Skeletal muscle cell (primary cell): ENCODE results near the gene TOLLIP.

ENCODE experiments used
- DNase-seq: peaks from one replicate; pipeline ENCODE4 v3.0.0-alpha.2; 2010; ENCODE audit warnings: low read depth
- H3K4me3 ChIP-seq: 2 replicates; pipeline ENCODE4 v1.5.1; 2011; ENCODE audit warnings: low read depth, mild to moderate bottlenecking, control low read depth, low read length, moderate library complexity

TOLLIP gene

DNA sequence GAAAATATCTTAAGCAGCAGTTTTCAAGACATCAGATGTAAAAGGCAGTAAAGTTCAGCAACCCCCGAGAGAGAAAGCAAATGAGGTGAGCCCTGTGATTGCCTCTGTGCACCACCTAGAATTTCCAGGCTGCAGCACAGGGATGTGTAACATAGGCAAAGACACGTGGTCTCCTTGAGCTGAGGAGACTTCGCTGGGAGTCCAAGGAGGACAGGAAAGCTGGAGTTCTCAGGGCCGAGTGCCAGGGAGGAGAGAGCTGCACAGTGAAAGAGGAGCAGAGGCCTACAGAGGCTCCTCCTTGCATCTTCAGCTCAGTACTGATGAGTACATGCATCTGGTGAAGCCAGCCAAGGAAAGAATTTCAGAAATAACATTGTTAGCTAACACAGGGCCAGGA is 17.6 kb upstream of the TOLLIP start:
- H3K4me3 ChIP-seq: no peak overlapping the region

DNA sequence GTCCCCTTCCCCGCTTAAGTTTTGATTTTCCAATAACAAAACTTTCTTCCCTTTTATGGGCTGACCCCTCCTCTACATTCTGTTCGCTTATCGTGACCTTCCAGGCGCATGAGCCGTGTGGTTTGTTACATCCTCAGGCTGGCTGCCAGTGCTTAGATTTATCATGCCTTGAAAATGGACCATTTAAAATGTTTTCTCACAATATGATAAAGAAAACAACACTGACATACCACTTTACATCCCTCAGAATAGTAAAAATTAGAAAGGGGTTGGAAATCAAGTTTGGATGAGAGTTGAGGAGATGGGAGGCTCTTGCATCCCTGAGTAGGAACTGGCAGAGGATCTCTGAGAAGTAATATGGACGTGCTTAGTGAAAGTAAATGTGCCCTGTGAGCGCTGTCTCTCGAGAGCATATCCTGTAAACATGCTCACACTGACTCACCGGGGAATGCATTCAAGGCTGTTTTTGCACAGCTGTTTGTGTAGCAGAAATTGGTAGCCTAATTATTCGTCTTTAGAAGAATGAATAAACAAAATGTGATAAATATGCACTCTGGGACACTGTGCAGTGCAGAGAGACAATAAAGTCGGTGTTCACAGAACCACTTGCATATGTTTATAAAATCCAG is 17.1 kb upstream of the TOLLIP start:
- no peak overlapping the region for H3K4me3 ChIP-seq
- no peak for DNase-seq

More for the DNA sequence above, 17.6 kb upstream of the TOLLIP start:
- DNase-seq: no peak

DNA sequence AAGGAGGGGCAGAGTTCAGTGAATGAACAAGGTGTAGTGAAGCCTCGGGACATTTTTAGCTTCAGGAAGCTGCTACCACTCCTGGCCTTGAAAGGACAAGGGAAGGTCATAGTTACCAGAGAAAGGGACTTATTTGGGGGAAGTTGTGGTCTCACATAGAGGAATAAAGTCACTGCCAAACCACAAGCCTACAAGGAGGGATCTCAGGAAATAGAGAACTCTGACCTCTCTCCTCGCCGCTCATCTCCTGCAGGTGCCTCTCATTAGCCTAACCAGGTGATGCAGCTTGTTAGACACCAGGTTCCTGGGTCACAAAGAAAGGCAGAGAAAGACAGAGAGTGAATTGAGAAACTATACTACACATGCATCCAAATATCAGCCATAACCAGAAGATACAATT is 14.3 kb upstream of the TOLLIP start:
- no peak overlapping the region for H3K4me3 ChIP-seq

DNA sequence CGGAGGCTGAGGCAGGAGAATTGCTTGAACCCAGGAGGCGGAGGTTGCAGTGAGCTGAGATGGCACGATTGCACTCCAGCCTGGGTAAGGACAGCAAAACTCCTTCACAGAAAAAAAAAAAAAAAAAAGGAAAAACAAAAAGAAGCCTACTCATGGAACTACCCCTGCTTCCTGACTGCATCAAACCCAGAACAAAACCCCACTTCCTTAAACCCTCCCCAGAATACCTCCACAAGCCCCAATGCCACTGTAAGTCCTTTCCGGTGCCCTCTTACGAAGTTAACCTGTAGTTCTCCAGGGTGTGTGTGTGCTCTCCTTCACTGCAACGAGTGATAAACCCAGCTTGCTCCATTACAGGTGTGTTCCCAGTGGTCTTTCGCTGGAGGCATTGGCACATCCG is 8.6 kb upstream of the TOLLIP start:
- no peak for DNase-seq
- H3K4me3 ChIP-seq: no peak overlapping the region

More for the DNA sequence above, 14.3 kb upstream of the TOLLIP start:
- DNase-seq: no peak

DNA sequence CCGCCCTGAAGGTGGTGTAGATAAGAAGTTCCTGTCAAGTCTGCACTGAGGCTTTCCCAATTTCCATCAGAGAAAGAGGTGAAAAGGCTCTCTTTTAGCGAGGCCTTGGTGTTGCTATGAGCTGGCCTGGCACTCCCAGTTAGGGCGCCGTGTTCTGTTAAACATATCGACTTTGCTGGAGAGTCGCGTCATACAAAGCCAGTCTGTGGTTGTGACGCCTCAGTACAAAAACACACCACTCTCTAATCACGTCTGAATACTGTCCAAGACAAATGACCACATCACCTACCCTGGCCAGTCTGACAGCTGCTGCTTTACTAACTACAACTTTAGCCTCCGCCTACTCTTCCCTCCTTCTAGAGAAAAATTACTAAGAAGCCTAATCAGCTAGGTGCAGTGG is 8.0 kb upstream of the TOLLIP start:
- no peak for DNase-seq
- no peak overlapping the region for H3K4me3 ChIP-seq

DNA sequence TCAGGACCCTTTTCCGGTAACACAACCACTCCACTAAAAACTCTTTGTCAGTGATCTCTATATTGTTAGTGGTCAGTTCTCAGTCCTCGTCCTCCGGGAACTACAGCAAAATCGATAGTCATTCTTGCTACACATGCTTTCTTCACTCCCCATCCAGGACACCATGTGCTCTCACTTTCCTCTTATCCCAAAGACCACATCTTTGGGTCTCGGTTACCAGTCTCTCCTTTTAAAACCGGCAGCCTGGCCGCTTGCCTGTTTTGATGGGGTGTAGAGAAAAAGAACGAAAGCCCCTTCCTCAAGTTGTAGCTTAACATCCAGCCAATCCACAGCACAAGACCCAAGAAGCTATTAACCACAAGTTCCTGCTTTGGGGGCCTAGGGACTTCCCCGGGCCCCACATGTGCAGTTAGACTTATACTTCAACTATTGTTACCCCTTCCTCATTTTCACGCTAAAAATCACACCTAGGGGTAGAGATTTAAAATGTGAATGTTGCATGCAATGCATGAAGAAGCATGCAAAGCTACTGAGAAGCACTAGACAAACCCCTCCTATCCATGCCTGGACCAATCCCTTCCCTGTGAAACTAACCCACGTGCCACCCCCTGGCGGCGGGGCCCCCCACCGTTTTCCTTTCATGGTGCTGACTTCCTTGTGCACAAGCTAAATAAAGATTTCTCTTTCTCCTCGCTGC is 1.5 kb upstream of the TOLLIP start:
- no peak for DNase-seq

DNA sequence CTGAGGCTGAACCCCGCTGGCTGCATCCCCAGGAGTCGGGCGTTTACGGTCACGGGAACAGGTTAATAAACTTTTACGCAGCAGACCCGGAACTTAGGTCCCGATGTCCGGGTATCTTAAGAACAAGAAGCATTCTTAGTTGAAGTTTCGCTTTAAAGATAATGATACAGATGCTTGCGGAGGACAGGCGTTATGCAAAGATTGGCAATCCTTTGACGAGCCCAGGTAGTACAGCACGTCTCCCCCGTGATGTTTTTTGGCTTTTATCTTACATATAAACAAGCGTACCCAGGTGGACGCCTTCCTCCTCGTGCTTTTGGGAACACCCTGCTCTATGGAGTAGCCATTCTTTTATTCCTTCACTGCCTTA is 871 bp upstream of the TOLLIP start:
- peak overlapping the region; percentile 78 for H3K4me3 ChIP-seq
- DNase-seq: no peak

More for the DNA sequence above, 1.5 kb upstream of the TOLLIP start:
- no peak overlapping the region for H3K4me3 ChIP-seq

DNA sequence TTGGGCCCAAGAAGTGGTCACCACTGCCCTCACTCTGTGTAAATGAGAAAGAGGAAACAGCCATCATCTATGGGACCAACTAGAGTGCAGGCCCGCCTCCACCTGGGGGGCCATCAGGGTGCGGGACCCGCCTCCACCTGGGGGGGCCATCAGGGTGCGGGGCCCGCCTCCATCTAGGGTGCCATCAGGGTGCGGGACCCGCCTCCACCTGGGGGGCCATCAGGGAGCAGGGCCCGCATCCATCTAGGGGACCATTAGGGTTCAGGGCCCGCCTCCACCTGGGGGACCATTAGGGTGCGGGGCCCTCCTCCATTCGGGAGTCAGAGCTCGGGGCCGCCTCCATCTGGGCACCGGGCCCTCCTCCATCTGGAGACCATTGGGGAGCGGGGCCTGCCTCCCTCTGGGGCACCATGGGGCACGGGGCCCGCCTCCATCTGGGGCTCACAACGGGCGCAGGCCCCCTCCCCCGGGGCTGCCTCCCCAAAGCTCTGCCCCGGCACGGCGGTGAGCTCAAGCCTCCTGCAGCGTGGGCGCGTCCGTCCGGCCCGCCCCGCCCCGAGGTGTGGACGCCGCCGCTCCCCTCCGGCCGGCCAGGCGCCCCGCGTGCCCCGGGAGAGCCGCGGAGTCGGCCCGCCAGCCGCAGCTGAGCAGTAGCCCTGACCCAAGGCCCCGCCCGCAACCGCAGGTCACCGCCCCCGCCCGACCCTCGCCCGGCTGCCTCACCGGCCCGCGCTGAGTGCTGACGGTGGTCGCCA is 512 bp downstream of the TOLLIP start:
- no peak for DNase-seq
- H3K4me3 ChIP-seq: peak overlapping the region; percentile 78

DNA sequence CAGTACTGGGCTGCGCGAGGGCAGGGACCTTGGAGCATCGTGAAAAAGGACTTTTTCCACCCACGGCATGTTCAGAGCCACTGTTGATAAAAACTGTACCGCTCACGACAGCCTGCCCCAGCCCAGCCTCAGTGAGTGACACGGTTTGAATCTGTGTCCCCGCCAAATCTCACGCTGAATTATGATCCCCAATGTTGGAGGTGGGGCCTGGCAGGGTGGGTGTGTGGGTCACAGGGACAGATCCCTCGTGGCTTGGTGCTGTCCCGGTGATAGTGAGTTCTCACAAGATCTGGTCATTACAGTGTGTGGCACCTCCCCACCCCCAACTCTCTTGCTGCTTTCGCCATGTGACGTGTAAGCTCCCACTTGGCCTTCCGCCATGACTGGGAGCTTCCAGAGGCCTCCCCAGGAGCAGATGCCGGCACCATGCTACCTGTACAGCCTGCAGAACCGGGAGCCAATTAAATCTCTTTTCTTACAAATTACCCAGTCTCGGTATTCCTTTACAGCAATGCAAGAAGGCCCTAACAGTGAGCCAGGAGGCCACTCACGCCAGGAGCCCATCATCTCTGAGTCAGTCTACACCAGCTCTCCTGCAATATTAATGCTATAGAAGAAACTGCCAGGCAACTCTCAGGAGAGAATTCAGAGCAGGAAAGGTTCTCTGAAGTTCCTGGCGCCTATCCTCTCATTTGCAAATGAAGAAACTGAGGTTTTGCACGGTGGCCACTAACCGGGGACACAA is 1.3 kb downstream of the TOLLIP start:
- peak overlapping the region; percentile 78 for H3K4me3 ChIP-seq
- no peak for DNase-seq

DNA sequence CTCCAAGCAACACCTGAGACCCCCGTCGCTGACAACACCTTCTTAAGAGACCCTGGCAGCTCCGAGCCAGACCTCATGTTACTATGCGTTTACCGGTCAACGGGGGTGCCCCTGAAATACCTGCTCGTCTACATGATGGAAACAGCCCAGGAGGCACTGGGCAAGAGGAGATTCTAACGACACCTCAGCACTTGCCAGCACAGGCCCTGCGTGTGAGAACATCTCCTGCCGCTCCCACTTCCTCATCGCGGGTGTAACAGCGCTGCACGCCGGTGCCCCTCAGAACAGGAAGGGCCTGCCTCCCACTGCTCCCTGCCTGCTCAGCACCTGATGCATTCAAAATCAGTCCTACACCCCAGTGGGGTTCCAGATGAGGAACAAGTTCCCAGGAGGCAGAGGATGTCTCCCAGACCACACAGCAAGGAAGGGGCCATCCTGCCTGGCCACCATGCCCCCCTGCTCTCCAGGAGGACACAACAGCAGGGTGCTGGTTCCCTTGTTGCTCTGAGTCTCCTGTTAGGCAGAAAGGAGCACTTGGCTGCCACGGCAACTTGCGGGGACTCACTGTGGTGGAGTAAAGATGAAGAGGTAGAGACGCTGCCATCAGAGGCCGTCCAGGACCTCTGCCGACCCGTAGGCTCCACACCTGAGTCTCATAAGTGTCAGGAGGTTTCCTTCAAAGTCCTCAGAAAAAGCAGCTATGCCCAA is 2.1 kb downstream of the TOLLIP start:
- no peak overlapping the region for H3K4me3 ChIP-seq
- DNase-seq: no peak

DNA sequence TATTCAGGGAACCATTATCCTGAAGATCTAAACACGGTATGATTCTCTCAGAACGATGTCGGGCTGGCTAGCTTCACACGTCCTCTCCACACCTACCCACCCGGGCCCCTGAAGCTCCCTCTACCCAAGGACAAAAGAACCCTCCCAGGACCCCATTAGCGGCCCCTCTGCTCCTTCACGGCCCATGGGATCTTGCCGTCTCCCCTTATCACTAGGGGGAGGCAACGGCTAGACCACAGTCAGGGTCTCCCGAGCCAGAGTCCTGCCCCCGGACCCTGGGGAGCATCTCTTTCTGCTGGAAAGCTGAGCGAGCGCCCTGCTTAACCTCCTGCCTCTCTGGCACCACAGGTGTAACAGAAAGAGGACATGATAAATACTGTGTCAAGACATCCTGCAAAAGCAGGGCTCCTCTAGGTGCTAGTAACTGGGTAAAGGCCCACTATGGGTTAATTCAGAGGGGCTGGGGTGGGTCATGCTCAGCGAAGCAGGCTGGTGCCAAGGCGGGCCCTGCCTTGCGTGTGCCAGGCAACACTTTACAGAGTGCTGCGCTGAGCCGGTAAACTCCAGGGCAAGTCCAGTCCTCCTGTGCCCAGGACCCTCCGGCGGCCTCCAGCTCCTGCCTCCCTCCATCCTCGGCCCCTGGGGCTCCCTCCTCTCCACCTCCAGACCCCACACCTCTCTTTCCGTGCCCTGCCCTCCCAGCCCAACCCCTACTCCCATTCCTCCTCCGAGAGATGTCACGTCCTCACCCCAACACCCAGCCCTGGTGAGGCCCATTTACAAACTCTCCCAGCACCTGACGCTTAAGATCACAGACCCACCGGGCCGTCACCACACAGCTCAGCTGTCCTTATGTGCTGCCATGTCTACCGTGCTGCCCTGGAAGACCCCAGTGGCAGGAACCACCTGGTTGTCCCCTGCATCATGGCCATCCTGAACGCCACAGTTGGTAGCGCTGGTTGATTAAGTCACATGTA is 3.0 kb downstream of the TOLLIP start:
- DNase-seq: no peak
- no peak overlapping the region for H3K4me3 ChIP-seq

DNA sequence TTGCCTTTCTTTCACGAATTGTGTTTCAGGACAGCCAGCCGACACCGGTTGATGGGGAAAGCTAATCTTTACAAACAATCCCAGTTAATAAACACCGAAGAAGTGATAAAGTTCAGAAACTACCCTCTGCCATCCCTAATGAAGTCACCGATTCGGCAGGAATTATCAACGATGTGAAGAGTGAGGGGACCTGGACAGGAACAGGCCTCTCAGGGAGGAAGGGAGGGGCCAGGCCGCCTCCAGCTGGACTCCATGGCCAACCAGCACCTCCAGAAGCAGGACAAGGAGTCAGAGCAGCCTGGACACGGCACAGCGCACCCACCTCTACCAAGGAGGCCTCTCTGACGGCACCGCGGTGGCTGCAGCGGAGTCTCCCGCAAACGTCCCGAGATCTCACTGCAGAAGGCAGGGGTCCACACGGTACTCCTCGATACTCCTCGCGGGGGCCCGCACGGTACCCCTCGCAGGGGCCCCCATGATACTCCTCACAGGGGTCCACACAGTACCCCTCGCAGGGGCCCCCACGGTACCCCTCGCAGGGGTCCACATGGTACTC is 3.9 kb downstream of the TOLLIP start:
- no peak for DNase-seq
- no peak overlapping the region for H3K4me3 ChIP-seq

DNA sequence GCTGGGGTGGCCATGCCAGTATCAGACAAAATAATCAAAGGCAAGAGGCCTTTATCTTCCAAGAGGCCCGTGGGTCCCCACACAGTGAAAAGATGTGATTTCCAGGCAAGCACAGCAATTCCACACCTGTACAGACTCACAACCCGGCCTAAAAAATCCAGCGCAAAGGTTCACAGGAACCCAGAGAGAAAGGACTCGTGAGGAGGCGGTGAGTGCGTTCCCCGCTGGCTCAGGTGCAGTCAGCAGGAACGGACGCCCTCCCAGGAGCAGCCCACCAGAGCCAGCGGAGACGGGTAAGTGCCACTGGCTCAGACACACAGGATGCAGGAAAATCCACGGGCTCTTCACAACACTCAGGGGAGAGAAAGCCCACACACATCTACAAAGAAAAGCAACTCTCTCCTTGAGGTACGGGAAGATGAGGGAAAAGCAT is 4.4 kb downstream of the TOLLIP start:
- no peak for DNase-seq
- no peak overlapping the region for H3K4me3 ChIP-seq

DNA sequence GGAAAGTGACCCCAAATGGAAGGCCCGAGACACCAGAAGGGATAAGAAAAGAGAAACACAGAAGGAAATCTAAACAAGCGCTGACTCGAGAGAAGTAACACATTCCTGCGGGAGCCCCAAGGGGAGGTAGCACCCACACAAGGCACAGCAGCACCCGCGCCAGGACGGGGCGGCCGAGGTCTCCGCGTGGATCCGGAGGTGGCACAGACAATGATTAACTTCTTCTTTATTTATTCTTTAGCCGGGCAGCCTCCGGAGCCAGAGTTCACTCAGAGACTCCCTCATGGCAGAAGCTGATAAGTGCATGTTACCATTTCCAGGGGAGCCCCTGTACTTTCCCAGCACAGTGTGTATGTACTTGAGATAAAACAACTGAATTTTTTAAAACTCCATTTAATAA is 5.1 kb downstream of the TOLLIP start:
- no peak for DNase-seq
- H3K4me3 ChIP-seq: no peak overlapping the region

DNA sequence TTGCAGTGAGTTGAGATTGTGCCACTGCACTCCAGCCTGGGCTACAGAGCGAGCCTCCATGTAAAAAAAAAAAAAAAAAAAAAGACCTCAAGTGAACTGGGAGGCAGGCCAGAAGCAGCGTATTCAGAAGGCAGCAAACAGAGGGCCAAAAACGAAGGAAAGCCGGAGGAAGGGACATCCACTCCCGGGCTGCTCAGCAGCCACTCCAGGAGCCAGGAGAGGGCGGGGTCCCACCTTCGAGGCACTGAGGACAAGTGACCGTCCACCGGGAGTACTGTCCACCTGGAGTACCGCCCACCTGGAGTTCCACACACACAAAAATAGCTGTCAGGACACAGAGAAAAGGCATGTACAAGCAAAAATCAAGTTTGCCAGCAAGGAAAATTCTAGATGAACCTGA is 5.5 kb downstream of the TOLLIP start:
- no peak for DNase-seq

DNA sequence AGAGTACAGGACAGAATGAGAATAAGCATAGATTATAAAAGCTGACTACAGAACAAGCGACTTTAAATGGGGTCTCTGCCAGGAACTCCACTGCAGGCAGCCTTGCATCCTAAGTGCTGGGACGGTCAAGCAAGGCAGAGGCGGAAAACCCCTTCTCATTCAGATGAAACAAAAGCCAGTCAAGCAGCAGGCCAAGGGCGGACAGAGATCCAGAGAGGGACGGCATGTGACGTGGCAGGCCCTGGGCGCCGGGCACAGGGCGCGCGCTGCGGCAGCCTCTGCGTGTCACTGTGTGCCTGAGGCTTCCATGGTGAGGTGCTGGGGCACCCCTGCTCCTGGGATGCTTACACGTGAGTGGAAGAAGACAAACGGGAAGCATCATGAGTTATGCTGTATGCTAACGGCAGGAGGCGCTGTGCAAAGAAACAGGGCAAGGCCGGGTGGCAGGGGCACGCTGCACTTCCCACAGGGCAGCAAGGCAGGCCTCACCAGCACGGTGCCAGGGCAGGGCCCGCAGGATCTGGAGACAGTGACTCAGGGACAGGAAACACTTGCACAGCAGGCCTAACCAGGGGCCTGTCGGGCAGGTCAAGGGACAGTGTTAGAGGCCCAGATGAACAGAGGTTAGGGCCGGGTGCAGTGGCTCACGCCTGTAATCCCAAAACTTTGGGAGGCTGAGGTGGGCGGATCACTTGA is 6.2 kb downstream of the TOLLIP start:
- DNase-seq: no peak
- H3K4me3 ChIP-seq: no peak overlapping the region

More for the DNA sequence above, 5.5 kb downstream of the TOLLIP start:
- no peak overlapping the region for H3K4me3 ChIP-seq

DNA sequence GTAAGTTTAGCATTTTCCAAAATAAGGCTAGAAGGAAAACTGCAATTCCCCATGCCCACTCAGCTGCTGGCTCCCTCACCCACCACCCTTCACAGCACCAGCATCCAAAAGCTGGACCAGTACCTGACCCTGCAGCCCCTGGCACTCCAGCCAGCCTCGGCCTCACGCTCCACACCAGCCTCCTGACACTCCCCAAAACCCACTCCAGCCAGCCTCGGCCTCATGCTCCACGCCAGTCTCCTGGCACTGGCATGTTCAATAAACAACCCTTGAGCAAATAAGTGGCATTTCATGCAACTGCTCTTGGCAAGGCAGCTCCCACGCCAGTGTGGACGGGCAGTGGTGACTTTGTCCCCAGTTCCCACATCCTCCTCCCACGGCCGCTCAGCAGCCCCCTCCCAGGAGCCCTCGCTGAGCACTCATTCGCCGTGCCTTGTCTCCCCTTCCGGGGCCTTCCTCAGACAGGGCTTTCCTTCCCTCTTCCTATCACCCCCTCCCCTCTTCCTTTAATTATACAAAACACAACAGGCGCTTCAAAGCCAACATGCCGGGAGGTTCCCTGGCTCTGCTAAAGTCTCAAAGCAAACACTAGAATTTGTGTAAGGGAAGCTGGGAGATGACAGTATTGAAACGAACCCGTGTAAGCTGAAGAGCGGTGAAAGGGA is 6.8 kb downstream of the TOLLIP start:
- H3K4me3 ChIP-seq: no peak overlapping the region
- no peak for DNase-seq
